A549 (cell line): ENCODE measurements around the gene NTN4.

Experiments used
- JUN ChIP-seq, 2 experiments: fragments of >200 bp; sonication (Bioruptor Twin); formaldehyde crosslinking; IDR thresholded peaks; 2 replicates in 1 of 2; 3 replicates in 1 of 2; pipeline ENCODE4 v1.6.1; 2016 to 2017
- KDM1A ChIP-seq: fragments of 200-600 bp; sonication (generic); IDR thresholded peaks from 2 replicates; pipeline ENCODE4 v1.6.1; 2016; ENCODE audit warnings: low read depth, mild to moderate bottlenecking
- RCOR1 ChIP-seq: fragments of 150-350 bp; IDR thresholded peaks from 2 replicates; pipeline ENCODE4 v1.6.1; 2014; ENCODE audit warnings: antibody characterized with exemption, low read length, low read depth

- TF ChIP-seq JUN (IDR thresholded peaks at IDR 0.05) (no peak), RCOR1 (no peak), KDM1A (no peak)
Measured at GRCh38 chr12:95838125-95838524, 47.6 kb upstream of the NTN4 start.
